ENCODE measurements around the gene HSD17B2. TPM values are rescaled to one million over a fixed set of nuclear protein-coding genes. Genes with fewer than 3 reads are reported as not detected.

HSD17B2 gene
- total RNA-seq, 4 donors from 2014 or later: not detected

DNA sequence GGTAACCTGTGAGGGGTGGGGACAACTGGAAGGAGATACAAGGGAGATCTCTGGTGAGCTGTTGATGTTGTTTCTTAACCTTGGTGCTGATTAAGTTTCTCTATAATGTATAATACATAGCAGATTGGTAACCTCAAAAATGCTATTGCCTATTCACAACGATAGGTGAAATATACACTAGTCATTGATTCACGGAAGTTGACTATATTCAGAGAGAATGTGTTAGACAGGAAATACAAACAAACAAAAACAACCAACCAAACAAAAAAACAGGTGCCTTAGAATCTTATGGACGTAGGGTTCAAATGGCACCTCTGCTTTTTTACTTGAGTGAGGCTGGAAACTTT is 21.5 kb downstream of the HSD17B2 start:
- Histone ChIP-seq H3K9me3 (no peaks in the 10 kb centered on the region), H3K4me1 (no peaks in the 10 kb centered on the region), H3K27me3 (no peaks in the 10 kb centered on the region), H3K4me3 (replicated peaks in 1 of 3) (no peak overlapping the region), H3K36me3 (no peaks in the 10 kb centered on the region), H3K27ac (no peak overlapping the region)
- no peak for DNase-seq
- intact Hi-C loops (cut with DNase I): no loop called here
- TF ChIP-seq, protein P1, sequence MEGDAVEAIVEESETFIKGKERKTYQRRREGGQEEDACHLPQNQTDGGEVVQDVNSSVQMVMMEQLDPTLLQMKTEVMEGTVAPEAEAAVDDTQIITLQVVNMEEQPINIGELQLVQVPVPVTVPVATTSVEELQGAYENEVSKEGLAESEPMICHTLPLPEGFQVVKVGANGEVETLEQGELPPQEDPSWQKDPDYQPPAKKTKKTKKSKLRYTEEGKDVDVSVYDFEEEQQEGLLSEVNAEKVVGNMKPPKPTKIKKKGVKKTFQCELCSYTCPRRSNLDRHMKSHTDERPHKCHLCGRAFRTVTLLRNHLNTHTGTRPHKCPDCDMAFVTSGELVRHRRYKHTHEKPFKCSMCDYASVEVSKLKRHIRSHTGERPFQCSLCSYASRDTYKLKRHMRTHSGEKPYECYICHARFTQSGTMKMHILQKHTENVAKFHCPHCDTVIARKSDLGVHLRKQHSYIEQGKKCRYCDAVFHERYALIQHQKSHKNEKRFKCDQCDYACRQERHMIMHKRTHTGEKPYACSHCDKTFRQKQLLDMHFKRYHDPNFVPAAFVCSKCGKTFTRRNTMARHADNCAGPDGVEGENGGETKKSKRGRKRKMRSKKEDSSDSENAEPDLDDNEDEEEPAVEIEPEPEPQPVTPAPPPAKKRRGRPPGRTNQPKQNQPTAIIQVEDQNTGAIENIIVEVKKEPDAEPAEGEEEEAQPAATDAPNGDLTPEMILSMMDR (IDR thresholded peaks at IDR 0.05): no peak
- no peak for TF ChIP-seq POLR2A (IDR thresholded peaks at IDR 0.05)
- 80% methylated on average over 3 of the region's 3 CpGs for WGBS, 2 donors

DNA sequence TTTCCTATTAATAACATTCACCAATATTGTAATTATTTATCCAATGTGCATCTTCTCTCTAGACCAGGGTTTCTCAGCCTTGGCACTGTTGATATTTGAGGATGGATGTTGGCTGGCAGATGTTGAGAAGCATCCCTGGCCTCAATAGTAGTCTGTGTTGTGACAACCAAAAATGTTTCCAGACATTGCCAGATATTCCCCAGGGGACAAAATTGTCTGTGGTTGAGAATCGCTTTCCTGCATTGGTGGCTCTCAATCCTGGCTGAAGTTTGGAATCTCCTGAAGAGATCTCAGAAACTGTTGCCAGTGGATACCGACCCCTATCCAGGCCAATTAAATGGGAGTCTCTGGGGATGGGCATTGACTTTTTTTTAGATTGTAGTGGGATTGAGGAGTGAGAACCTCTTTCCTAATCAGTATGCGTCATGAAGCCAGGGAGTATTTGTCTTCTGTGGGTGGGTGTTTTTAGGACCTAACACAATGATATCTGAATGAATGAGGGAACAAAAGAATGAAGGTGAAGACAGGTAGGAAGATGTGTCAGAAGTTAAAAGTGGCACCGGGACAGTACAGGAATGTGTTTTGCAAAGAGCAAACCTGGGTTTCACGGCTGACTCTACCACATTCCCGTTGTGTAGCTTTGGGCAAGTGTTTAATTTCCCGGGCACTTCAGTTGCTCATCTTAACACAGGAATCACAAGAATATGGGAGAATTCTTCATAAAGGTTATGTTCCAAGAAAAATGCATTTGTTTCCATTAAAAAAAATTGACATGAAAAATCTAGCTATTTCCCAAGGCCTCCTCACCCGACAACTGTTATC is 24.3 kb downstream of the HSD17B2 start:
- no peaks in the 10 kb centered on the region for H3K4me1 ChIP-seq
- intact Hi-C loops (cut with DNase I): no loop called here
- H3K27ac ChIP-seq: no peak overlapping the region
- TF ChIP-seq, protein P1 (IDR thresholded peaks at IDR 0.05): no peak
- TF ChIP-seq POLR2A (IDR thresholded peaks at IDR 0.05): no peak
- 61 to 64% methylated on average over 8 of the region's 8 CpGs for WGBS, 2 donors
- H3K36me3 ChIP-seq: no peaks in the 10 kb centered on the region
- no peaks in the 10 kb centered on the region for H3K9me3 ChIP-seq
- DNase-seq: no peak
- no peaks in the 10 kb centered on the region for H3K27me3 ChIP-seq
- H3K4me3 ChIP-seq (replicated peaks in 1 of 3): no peak overlapping the region

DNA sequence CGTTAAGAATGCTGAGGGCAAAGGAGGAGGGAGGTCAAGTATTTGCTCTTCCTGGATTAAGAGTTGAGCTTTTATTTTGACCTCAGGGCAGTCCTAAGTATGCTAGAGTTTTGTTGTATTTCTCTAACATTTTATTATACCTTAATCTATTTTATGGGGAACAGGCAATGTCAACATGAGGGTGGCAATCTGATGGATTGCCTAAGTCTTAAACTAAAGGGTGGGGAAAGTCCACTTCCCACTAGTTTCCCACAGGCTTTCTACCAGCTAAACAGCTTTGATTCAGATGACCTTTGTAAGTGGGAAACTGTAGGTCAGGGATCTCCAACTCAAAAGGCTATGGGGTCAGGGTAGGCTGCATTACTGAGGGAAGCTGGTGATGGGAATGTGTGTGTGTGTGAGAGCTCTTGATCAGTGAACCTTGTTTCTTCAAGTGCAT is 24.9 kb downstream of the HSD17B2 start:
- Histone ChIP-seq H3K9me3 (no peaks in the 10 kb centered on the region), H3K27ac (no peak overlapping the region), H3K4me1 (no peaks in the 10 kb centered on the region), H3K27me3 (no peaks in the 10 kb centered on the region), H3K4me3 (replicated peaks in 1 of 3) (no peak overlapping the region), H3K36me3 (no peaks in the 10 kb centered on the region)
- 48 to 53% methylated on average over 1 of the region's 1 CpG for WGBS, 2 donors
- intact Hi-C loops (cut with DNase I): no loop called here
- DNase-seq: no peak
- no peak for TF ChIP-seq POLR2A (IDR thresholded peaks at IDR 0.05)
- TF ChIP-seq, protein P1 (IDR thresholded peaks at IDR 0.05): no peak

DNA sequence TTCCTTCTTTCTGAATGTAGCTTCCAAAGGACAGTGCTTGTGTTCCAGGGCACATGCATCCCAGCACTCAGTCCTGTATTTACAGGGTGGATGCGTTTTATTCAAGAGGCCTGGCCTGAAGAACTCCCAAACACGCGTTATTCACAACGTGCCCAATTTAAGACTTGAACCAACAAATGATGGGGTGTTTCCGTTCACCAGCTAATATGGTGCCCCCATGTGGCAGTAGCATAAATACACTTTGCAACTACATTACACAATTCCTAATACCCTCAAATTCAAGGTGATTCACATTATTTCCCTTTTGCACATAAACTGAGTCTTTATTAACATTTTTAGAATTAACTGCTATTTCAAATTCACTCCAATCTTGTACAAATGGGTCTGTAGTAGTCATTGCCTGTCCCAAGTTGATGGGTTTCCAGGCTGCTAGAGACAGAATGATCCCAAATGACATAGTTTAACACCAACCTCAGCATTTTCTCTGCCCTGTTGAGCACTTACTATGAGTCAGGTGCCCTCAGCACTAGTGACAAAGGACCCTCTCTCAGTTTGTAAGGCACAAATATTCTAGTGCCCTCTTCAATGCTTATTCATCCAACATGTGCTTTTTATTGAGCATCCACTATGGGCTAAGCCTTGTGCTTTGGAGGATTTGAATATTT is 26.9 kb downstream of the HSD17B2 start:
- 20 to 26% methylated on average over 5 of the region's 5 CpGs for WGBS, 2 donors
- TF ChIP-seq POLR2A (IDR thresholded peaks at IDR 0.05): no peak
- TF ChIP-seq, protein P1 (IDR thresholded peaks at IDR 0.05): peak in 2 of 6 experiments; percentile 5 to 25

DNA sequence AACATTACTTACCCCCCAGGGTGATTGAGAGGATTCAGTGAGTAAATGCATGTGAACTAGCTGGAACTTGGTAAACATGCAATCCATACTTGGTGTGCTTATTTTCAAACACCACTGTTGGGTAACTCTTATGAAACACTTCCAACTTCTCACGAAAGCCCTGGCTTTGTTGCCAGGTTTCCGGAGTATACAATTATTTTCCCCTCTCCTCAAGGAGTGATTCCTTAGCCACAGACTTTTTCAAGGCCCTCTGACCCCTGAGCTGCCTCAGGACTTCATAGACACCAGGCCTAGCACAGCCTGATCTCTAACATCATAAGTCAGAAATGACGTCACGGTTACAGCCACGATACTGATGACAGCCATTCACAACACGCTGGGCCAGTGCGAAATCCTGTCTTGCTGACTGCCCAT is 27.6 kb downstream of the HSD17B2 start:
- intact Hi-C loops (cut with DNase I): no loop called here
- H3K9me3 ChIP-seq: no peaks in the 10 kb centered on the region
- H3K4me1 ChIP-seq: no peaks in the 10 kb centered on the region
- no peak overlapping the region for H3K4me3 ChIP-seq (replicated peaks in 1 of 3)
- no peak for DNase-seq
- no peaks in the 10 kb centered on the region for H3K36me3 ChIP-seq
- H3K27ac ChIP-seq: no peak overlapping the region
- TF ChIP-seq, protein P1 (IDR thresholded peaks at IDR 0.05): no peak
- TF ChIP-seq POLR2A (IDR thresholded peaks at IDR 0.05): no peak
- 81 to 85% methylated on average over 7 of the region's 7 CpGs for WGBS, 2 donors
- H3K27me3 ChIP-seq: no peaks in the 10 kb centered on the region

More for the DNA sequence above, 26.9 kb downstream of the HSD17B2 start:
- Histone ChIP-seq H3K27ac (no peak overlapping the region), H3K36me3 (no peaks in the 10 kb centered on the region), H3K9me3 (no peaks in the 10 kb centered on the region), H3K4me3 (replicated peaks in 1 of 3) (no peak overlapping the region), H3K27me3 (no peaks in the 10 kb centered on the region), H3K4me1 (no peaks in the 10 kb centered on the region)
- intact Hi-C loops (cut with DNase I): no loop called here
- peak in 1 of 2 donors; percentile 1 for DNase-seq
